ENCODE data around the gene VPS13D. TPM values are rescaled to one million over a fixed set of nuclear protein-coding genes. Genes with fewer than 3 reads are reported as not detected.

The VPS13D gene
- total and polyA plus RNA-seq, 11 donors, result 32.1 to 301 (median 90.7) TPM

DNA sequence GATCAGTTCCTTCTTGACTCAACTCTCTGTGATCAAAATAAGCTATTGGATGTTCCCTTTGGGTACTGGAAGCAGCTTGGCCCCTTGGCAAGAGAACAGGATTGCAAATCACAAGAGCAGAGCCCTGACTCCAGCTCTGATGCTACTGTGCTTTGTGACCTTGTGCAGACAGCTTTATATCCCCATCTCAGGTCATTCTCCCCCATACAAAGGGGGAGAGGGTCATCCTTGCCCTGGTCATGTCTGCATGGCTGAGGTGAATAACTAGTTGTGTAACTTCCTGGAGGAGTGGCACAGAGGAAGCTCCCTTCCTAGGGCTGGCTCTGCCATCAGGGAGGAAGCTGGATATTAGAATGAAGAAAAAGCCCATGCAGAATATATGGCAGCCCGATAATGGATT is 245.3 kb downstream of the VPS13D start:
- ATAC-seq, result peak in 3 of 4 donors; percentile 2 to 27 (median 12)
- H3K36me3 ChIP-seq, result peaks cover 0 to 4% (median 0%) of the 10 kb centered on the region in 9 donors
- H3K4me3 ChIP-seq, result no peak overlapping the region
- no peaks in the 10 kb centered on the region for H3K27me3 ChIP-seq
- peak overlapping the region in 11 of 12 donors; percentile 24 to 86 (median 75) for H3K27ac ChIP-seq
- DNase-seq, result peak in 1 of 5 donors; percentile 39
- no peak for TF ChIP-seq POLR2A (IDR thresholded peaks at IDR 0.05)
- TF ChIP-seq, protein P1, sequence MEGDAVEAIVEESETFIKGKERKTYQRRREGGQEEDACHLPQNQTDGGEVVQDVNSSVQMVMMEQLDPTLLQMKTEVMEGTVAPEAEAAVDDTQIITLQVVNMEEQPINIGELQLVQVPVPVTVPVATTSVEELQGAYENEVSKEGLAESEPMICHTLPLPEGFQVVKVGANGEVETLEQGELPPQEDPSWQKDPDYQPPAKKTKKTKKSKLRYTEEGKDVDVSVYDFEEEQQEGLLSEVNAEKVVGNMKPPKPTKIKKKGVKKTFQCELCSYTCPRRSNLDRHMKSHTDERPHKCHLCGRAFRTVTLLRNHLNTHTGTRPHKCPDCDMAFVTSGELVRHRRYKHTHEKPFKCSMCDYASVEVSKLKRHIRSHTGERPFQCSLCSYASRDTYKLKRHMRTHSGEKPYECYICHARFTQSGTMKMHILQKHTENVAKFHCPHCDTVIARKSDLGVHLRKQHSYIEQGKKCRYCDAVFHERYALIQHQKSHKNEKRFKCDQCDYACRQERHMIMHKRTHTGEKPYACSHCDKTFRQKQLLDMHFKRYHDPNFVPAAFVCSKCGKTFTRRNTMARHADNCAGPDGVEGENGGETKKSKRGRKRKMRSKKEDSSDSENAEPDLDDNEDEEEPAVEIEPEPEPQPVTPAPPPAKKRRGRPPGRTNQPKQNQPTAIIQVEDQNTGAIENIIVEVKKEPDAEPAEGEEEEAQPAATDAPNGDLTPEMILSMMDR (IDR thresholded peaks at IDR 0.05), result no peak
- intact Hi-C loops (cut with DNase I), result loop anchor here in 9 of 10 donors (5.0 to 10.0 kb wide), 7 partner anchors 38 to 142 kb away; partner anchors contain the start of gene DHRS3 (in 5 of the 9)
- 14 to 27% (median 21%) methylated on average over 1 of the region's 1 CpG for WGBS, 4 donors
- H3K9me3 ChIP-seq, result no peaks in the 10 kb centered on the region
- H3K4me1 ChIP-seq, result peaks cover 14 to 98% (median 81%) of the 10 kb centered on the region in 12 donors

DNA sequence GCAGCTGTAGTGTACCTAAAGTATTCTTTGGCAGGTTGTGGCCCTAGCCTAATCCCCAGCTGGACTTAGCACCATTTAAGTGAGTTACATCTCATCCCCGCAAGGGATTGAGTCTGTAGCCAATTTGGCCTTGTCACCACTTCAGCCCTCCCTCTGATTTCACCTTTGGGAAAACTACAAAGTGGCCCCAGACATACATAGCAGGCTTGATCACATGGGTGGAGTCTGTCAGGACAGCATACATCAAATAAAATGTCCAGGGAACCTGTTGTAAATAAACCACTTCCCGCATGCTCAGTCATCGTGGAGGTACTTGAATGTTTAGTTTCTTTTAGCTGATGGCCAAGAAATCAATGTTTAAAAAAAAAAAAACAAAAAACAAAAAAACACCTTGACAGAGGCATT is 245.7 kb downstream of the VPS13D start:
- Histone ChIP-seq H3K4me1 (peaks cover 14 to 98% (median 83%) of the 10 kb centered on the region in 12 donors), H3K27me3 (no peaks in the 10 kb centered on the region), H3K9me3 (no peaks in the 10 kb centered on the region), H3K36me3 (peaks cover 0 to 8% (median 0%) of the 10 kb centered on the region in 9 donors), H3K27ac (peak overlapping the region in 11 of 12 donors; percentile 24 to 86 (median 75)), H3K4me3 (no peak overlapping the region)
- DNase-seq, result no peak
- no peak for TF ChIP-seq POLR2A (IDR thresholded peaks at IDR 0.05)
- TF ChIP-seq, protein P1 (IDR thresholded peaks at IDR 0.05), result no peak
- intact Hi-C loops (cut with DNase I), result loop anchor here in 9 of 10 donors (5.0 to 10.0 kb wide), 7 partner anchors 38 to 142 kb away; partner anchors contain the start of gene DHRS3 (in 5 of the 9)
- ATAC-seq, result peak in 3 of 4 donors; percentile 12 to 24 (median 16)
- 32 to 46% (median 39%) methylated on average over 3 of the region's 3 CpGs for WGBS, 4 donors

DNA sequence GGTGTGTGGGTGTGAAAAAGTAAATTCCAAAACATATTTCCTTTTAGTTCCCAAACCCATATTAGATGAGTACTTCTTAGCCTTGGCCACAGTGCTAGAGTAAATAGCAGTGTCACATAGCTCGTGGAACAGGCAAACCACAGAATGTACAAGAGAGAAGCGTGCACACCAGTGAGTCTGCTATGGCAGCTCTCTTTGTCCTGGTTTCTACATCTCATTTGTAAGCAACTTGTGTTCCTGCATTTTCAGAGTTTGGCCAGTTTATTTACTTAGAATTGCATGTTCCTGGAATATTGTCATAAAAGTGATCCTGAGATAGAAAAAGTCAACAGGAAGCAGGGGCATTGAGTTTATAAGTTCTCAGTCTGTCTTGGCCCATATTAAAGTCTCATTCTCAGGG is 246.1 kb downstream of the VPS13D start:
- 63 to 79% (median 71%) methylated on average over 2 of the region's 2 CpGs for WGBS, 4 donors
- no peak for ATAC-seq
- Histone ChIP-seq H3K36me3 (peaks cover 0 to 9% (median 0%) of the 10 kb centered on the region in 9 donors), H3K27me3 (no peaks in the 10 kb centered on the region), H3K9me3 (no peaks in the 10 kb centered on the region), H3K27ac (peak overlapping the region in 10 of 12 donors; percentile 62 to 86 (median 75)), H3K4me1 (peaks cover 14 to 98% (median 85%) of the 10 kb centered on the region in 12 donors), H3K4me3 (no peak overlapping the region)
- intact Hi-C loops (cut with DNase I), result loop anchor here in 9 of 10 donors (5.0 to 10.0 kb wide), 7 partner anchors 39 to 141 kb away; partner anchors contain the start of gene DHRS3 (in 5 of the 9)
- TF ChIP-seq, protein P1 (IDR thresholded peaks at IDR 0.05), result no peak
- no peak for TF ChIP-seq POLR2A (IDR thresholded peaks at IDR 0.05)
- DNase-seq, result no peak

DNA sequence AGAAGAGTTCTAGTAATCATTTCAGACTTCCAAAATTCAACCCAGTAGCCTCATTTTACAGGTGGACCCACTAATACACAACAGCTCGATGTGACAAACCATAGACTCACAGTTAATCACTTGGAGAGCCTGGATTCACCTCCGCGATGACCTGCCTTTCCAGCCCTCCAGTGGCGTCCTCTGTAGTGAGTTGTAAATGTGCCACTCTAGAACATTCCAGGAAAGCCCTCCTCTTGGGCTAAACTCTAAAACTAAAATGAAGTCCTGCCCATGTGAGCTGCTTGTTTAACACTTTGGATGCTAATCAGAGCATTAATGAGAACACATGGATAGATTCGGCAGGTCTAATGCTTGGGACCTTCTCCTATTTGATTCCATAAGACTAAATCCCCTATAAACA is 247.5 kb downstream of the VPS13D start:
- Histone ChIP-seq H3K27ac (peak overlapping the region; percentile 65 to 88 (median 80)), H3K9me3 (no peaks in the 10 kb centered on the region), H3K27me3 (no peaks in the 10 kb centered on the region), H3K36me3 (peaks cover 0 to 9% (median 0%) of the 10 kb centered on the region in 9 donors), H3K4me1 (peaks cover 16 to 100% (median 87%) of the 10 kb centered on the region in 12 donors), H3K4me3 (no peak overlapping the region)
- 90 to 95% (median 92%) methylated on average over 5 of the region's 5 CpGs for WGBS, 4 donors
- ATAC-seq (no peak), DNase-seq (no peak)
- TF ChIP-seq, protein P1 (IDR thresholded peaks at IDR 0.05), result no peak
- TF ChIP-seq POLR2A (IDR thresholded peaks at IDR 0.05), result no peak
- intact Hi-C loops (cut with DNase I), result loop anchor here in 9 of 10 donors (5.0 to 10.0 kb wide), 7 partner anchors 40 to 143 kb away; partner anchors contain the start of gene DHRS3 (in 5 of the 9)
